HG03442 (cell line): Measurements from ENCODE around the gene TNPO3.

Source experiments
- ATAC-seq: cut with Tn5 transposase; IDR thresholded peaks from one replicate; pipeline ENCODE4 v1.9.1; 2021; ENCODE audit warnings: mild to moderate bottlenecking, moderate library complexity; ENCODE audit not compliant: unreplicated experiment

TNPO3 gene

GRCh38 chr7:129054438-129055293 lies at the start of gene TNPO3:
Gene TNPO3, minus strand, starts transcription at chr7:129055111. Its CDS starts 341 bp downstream, at chr7:129054770.
- ATAC-seq, result peak; percentile 80

GRCh38 chr7:129103561-129104324 lies 48.8 kb upstream of the TNPO3 start:
- ATAC-seq, result no peak

- ATAC-seq, result no peak
These were observed 46.8 kb upstream of the TNPO3 start for GRCh38 chr7:129101746-129102145.

GRCh38 chr7:129100827-129101166 lies 45.9 kb upstream of the TNPO3 start:
- ATAC-seq, result no peak

- no peak for ATAC-seq
These were observed 43.6 kb upstream of the TNPO3 start for GRCh38 chr7:129098409-129099084.

GRCh38 chr7:129095258-129095657 lies 40.3 kb upstream of the TNPO3 start:
- ATAC-seq, result peak; percentile 71

GRCh38 chr7:129094501-129094900 lies 39.6 kb upstream of the TNPO3 start:
- ATAC-seq, result no peak

GRCh38 chr7:129093867-129094456 lies 39.1 kb upstream of the TNPO3 start:
- ATAC-seq, result no peak

GRCh38 chr7:129091484-129092002 lies 36.6 kb upstream of the TNPO3 start:
- ATAC-seq, result no peak

- ATAC-seq, result no peak
These were observed 35.5 kb upstream of the TNPO3 start for GRCh38 chr7:129090300-129090907.

GRCh38 chr7:129089521-129090212 lies 34.8 kb upstream of the TNPO3 start:
- peak; percentile 79 for ATAC-seq

GRCh38 chr7:129084801-129085551 lies 30.1 kb upstream of the TNPO3 start:
- ATAC-seq, result no peak

- ATAC-seq, result no peak
These were observed 28.6 kb upstream of the TNPO3 start for GRCh38 chr7:129083525-129083924.

GRCh38 chr7:129078455-129078854 lies 23.5 kb upstream of the TNPO3 start:
- ATAC-seq, result no peak

- no peak for ATAC-seq
These were observed 22.0 kb upstream of the TNPO3 start for GRCh38 chr7:129076886-129077285.

- no peak for ATAC-seq
These were observed 20.1 kb upstream of the TNPO3 start for GRCh38 chr7:129074994-129075393.

- no peak for ATAC-seq
These were observed 19.5 kb upstream of the TNPO3 start for GRCh38 chr7:129074361-129074871.

GRCh38 chr7:129073738-129074137 lies 18.8 kb upstream of the TNPO3 start:
- ATAC-seq, result no peak

- no peak for ATAC-seq
These were observed 18.3 kb upstream of the TNPO3 start for GRCh38 chr7:129073204-129073603.
